ENCODE measurements around the gene SYT13.

Gene SYT13, protein sequence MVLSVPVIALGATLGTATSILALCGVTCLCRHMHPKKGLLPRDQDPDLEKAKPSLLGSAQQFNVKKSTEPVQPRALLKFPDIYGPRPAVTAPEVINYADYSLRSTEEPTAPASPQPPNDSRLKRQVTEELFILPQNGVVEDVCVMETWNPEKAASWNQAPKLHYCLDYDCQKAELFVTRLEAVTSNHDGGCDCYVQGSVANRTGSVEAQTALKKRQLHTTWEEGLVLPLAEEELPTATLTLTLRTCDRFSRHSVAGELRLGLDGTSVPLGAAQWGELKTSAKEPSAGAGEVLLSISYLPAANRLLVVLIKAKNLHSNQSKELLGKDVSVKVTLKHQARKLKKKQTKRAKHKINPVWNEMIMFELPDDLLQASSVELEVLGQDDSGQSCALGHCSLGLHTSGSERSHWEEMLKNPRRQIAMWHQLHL

DNA sequence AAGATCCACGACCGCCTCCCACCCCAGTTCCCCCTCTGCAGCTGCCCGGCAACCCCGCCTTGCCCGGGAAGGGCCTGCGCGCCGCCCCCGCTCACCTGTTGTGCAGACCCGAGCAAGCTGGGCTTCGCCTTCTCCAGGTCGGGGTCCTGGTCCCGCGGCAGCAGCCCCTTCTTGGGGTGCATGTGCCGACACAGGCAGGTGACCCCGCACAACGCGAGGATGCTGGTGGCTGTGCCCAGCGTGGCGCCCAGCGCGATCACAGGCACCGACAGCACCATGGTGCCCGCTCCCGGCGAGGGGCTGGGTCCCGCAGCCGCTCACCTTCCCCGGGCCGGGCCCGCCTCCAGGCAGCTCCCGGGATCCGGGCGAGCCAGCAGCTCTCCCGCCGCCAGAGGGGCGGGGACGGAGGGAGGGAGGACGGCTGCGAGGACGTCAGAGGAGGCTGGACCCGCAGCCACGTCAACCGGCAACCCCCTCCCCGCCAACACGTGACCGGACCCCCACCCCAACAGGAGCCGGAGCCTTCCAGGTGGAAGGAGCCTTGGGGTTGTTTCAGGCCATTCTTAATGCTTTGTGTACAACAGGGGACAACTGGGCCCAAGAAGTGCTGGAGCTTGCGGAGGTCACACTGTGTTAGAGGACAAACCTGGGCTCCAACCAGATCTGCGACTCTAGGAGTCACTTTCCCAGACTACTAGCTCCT, at the start of gene SYT13:
TSS of gene SYT13 (minus strand) at position 412 of the 703 bp plus-strand sequence. CDS start at position 278, 134 bp downstream.
- no peak for DNase-seq

DNA sequence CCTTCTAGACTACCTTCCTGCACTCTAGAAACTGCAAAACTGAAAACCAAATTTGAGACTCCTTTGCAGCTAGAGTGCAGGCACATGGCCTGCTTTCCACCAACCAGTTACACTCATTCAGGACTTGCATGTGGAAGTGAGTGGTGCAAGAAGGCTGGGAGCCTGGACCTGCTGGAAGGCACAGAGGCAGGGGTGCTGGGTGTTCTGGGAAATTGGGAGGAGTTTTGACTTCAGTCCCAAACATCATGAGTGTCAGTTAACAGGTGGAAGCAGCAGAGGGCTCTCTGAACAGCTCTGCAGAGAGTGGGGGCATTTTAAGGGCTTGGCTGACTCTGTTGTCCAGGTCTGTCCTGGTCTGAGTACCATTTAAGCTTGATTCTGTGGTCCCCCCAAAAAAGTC, 49.3 kb upstream of the SYT13 start:
- DNase-seq: no peak

DNA sequence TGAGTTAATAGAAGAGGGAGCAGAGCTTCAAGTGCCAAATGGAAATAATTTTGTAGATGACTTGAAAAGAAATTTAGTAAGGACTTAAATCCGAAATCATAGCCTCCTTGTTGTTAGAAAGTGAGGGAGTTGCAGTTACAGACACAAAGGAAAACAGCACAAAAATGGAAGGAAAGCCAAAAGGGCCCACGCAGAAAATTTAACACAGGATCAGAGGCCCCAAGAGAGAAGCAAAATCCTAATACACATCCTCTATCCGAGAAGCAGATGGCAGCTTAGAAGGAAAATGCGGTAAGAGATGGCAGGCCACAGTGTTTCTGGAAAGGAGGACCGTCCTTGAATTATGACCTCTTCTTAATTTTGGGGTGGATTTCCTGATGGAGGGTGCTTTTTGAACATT, 48.7 kb upstream of the SYT13 start:
- DNase-seq: no peak

DNA sequence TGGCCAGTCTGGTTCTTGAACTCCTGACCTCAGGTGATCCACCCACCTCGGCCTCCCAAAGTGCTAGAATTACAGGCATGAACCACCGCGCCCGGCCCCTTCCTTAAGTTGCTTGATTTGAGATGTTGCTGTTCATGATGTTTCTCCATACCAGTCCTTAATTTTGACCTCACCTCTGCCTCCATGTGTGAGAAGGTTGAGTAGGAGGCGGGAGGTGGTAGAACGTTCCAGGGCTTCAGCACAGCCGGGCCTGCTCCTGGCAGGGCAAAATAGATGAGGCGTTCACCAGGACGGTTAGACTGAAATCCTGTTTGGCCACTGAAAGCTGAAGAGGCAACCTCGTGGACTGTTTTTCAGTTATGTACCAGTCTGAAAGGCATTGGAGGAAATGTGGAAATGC, 48.3 kb upstream of the SYT13 start:
- no peak for DNase-seq

DNA sequence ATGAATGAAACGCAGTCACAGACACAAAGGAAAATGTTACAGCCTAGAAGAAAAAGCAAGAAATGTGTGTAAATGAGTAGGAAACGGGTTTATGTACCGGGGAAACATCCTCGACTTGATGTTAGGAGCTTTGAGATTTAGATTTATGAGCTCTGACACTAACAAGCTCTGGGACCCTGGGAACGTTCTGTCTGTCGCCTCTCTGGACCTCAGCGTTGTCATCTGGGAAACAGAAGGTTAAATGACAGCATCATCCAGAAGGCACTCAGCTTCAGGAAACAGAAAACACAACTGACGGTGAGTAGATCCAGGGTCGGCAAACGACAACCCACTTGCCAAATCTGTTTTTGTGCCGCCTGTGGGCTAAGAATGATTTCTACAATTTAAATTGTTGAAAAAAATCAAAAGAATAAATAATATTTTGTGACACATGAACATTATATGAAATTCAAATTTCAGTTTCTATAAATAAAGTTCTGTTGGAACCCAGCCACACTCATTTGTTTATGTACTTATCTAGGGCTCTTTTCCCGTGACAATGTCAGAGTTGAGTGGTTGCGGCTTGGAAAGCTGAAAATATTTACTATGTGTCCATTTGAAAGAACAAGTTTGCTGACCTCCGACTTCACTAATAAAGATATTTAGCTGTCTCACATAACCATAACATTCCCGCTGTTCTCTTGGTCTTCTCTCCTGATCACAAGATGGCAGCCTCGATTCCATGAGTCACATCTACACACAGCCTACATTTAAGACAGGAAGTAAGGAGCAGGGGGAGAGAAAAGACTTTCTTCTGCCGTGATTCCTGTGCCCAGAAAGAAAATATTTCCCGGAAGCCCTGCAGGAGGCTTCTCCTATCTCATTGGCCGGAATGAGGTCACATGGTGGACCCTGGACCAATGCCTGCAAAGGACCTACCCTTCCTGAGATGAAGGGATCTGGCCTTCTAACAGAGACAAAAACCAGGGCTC, 47.1 kb upstream of the SYT13 start:
- DNase-seq: peak; percentile 32

DNA sequence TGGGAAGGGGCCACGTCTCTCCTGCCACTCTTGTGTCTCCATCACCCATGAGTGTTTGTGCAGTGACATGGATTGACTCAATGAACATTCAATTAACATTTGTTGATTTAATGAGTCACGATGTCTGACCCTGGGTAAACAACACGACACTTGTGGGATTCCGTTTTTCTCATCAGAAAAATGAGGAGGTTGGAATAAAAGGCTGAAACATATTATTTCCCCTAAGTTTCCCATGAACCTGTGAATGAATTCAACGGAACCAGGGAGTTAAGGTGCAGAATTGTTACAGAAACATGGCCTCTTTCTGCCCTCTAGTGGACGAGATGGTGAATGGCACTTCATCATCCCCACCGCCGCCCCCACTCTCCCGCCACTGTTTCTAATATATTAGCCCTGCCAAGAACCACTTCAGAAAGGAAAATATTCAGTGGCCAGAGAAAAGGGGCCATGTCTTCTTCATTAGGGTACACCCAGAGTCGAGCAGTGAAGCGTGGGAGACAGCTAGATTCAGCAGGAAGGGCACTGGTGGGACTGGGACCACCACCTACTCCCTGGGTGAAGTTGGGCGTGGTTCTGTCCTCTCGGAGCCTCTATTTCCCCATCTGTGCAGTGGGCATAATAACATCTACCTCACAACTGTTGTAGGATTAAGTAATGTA, 46.3 kb upstream of the SYT13 start:
- DNase-seq: peak; percentile 50

DNA sequence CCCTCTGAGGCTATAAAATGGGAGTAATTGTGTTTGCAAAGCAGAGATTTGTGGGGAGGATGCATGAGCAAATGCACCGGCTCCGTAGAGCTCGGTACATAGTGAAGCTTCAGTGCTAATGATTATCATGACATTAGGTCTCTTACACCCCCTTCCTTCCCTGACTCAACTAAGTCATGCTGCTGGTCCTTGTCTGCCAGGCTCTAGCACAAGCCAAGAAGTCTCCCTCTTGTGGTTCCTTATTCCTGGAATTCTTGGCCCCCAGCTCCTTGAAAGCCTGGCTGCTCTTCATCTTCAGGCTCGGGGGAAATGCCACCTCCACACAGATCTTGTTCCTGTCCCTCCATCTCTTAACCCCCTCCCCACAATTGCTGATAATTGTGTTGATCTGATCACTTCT, 45.7 kb upstream of the SYT13 start:
- DNase-seq: no peak

DNA sequence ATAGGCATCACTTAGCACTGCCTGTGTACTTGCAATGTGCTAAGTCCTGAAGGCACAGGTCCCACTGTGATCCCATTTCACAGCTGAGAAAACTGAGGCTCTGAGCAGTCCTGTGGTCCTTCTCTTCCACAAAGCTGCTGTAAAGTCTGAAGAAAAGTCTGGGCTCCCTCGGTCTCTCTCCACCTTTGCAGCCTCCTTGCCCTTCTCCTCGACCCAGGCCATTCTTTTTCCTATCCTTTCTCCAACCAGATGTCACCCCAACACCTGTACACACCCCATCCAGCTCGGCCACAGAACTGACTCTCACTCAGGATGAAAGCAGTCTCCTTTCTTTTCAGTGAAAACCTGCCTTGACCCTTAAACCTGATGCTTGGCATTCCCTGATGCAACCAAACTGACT, 42.6 kb upstream of the SYT13 start:
- DNase-seq: no peak

DNA sequence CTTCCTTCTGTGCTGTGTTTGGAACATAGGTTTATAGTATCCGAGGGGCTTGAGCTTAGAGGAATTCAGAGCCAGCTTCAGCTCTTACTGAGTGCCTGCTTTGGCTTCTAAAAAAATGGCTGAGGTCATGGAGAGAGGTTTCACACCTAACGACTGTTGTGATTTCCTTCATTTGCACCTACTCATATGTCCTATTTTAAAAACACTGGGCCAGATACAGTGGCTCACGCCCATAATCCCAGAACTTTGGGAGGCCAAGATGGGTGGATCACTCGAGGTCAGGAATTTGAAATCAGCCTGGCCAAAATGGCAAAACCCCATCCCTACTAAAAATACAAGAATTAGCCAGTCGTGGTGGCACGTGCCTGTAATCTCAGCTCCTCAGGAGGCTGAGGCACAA, 38.3 kb upstream of the SYT13 start:
- DNase-seq: no peak

DNA sequence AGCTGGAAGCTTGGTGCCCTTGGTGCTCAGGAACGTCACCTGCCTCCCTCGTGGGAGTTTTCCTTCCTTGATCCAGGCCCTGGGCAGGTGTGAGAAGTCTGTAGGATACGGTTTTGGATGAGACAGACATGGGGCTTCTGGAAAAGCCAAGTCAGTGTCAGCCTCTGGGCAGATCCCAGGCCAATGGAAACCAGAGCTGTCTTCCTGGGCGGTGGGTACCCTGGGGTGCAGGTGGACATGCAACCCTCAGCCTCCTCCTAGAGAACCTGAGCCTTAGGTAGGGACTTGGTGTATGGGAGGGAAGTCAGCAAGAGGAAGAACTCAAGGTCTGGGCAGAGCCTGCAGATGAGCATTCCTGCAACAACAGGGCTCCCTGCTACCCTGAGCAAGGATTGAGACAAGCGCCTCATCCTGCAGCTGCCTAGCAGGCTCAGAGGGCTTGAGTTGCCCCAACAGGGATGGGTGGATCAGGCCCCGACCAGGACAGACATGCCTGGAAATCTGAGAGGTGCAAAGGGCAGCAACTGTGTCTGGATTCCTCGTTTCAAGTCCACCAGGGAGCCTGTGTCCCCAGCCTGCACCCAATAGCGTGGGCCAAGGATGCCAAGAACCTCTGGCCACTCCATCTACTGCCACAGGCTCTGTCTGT, 37.6 kb upstream of the SYT13 start:
- DNase-seq: no peak

DNA sequence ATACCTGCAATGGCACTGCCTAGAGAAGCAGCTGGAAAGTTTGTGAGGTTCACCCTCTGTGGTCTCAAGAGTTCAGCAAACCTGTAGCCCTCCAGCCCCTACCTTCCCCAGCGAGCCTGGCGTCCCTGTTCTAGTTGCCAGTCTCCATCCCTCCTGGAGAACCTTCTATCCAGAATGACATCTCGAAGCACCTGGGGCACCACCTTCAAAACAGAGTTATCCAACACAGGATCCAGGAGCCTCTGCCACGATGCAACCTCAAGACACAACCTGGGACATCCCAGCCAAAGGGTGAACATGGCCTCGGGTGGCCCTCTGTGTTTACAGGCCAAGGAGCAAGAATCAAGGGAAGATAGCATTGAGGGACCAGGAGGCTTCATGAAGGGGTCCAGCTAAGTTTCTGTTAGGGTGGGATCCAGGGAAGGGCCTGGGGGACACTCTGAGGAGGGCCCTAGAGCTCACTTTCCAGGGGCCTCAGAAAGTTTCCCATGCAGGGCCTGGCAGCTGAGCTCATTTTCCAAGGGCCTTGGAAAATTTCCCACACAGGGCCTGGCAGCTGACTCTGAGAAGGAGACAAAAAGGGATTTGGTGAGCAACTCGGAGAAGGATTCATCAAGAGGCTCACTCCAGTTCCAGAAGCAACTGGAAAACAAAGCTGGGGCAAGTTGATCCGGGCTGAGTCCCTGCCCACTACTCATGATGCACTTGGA, 36.9 kb upstream of the SYT13 start:
- DNase-seq: no peak

DNA sequence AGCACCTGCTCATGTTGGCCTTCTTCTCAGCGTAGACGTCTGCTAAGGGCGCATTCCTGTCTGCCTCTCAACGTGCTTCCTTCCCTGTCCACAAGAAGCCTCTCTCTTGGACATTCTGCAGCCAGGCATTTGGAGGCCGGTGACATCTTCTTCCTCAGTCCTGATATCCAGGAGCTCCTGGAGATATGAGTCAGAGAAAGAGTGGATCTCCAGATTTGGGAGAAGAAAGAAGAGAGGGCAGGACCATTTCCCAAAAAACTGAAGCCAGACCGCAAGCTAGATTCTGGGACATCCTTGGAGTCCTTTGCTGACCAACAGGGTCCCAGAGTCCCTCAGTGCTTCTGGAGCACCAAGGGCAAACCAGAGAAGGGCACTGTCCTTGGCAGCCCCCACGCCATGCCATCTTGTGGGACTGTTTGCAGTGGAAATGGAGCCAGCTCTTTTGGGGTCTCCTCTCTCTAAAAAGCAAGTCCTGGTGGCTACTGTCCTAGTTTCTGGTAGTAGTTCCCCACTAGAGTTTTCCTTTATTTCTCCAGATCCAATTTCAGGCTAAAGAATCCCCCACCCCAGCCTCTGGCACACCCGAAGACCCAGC, 36.1 kb upstream of the SYT13 start:
- no peak for DNase-seq

DNA sequence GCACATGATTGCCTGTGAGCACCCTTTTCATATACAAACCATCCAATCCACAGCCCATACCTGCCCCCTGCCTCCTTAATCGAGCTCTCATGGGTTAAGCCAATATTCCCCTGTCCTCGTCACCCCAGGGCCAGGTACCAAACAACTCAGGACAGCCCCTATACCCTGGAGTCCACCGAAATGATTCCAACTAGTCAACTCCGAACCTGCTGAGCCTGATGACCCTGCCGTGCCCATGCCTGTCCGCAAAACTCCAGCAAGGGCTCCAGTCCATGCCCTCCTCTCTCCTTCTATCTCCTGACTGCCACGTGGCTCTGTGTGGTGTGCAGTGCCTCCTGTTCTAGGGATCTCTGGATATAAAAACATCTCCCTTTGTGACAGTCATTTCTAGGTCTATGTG, 35.5 kb upstream of the SYT13 start:
- no peak for DNase-seq

DNA sequence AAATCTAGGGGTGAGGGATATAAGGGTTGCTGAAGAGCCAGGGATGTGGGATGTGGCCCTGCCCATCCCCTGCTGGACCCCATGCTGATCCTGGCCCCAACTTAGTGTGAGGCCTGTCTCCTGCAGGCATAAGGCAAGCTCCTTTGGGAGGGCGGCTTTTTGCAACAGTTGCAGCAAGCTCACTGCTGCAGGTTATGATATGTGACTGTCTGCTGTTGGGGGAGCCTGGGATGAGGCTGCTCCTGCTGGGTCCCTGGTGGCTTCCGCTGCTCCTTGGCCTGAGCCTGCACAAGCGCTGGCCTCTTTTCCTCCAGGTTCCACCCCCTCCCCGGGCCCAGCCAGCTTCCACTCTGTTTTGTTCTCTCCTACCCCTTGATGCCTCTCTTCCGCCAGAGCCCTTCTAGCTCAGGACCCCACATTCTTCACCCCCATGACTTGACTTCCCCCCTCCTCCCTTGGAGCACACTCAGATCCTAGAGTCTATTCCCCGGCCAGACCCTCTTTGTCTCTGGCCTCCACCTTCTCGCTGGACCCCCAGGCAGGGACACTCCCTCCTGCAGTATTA, 35.0 kb upstream of the SYT13 start:
- DNase-seq: no peak

DNA sequence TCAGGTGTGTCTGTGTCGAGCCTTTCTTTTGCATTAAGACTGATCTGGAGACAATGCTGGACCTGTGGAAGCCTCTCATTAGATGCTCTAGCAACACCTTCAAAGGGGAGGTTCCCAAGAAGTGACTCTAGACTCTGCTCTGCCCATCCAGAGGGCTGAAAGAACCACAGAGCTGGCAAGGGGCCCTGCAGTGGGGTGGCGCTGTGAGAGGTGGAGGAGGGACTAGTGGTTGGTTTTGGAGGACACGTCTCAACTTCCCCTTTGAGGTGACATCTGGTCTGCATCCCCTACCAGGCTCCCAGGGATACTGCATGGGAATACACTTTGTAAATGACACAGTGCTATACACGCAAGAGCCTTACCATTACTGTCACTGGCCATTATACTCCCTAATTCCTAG, 34.2 kb upstream of the SYT13 start:
- no peak for DNase-seq

DNA sequence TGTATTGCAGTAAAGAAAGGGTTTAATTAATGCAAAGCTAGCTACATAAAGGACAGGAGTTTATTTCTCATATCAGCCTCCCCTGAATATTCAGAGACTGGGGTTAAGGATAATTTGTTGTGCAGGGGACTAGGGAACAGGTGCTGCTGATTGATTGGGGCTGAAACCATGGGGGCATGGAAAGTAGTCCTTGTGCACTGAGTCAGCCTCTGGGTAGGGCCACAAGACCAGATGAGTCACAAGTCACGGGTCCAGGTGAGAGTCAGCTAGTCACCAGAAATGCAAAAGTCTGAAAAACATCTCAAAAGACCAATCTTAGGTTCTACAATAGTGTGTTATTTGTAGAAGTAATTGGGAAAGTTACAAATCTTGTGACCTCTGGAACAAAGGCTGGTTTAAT, 32.9 kb upstream of the SYT13 start:
- DNase-seq: no peak

DNA sequence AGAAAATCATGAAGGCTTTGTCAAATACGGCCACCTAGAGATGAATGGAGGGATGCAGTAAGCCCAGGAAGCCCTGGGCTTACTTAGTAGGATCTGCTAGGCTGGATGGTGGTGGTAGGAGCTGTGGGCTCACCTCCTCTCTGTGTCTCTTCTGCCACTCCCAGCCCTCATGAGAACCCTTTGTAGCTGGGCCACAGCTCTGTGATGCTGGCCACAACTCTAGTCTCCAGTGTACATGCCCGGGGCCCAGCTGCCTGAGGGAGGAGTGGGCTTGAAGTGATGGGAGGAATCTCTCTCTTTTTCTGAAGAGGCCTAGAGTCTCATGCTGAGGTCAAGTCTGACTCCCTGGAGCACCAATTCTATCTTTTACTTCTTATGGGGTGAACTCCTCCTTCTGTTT, 32.4 kb upstream of the SYT13 start:
- DNase-seq: no peak

DNA sequence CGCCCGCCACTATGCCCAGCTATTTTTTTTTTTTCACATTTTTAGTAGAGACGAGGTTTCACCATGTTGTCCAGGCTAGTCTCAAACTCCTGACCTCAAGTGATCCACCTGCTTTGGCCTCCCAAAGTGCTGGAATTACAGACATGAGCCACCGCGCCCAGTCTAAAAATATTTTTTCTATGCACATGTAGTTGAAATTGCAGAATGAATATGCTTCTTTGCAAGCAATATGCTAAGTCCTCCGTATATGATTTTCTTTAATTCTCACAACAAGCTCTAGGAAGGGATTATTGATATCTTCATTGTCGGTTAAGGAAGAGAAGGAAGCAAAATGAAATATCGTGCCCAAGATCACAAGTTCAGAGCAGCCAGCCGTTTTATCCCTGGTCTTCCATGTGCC, 30.1 kb upstream of the SYT13 start:
- DNase-seq: no peak

DNA sequence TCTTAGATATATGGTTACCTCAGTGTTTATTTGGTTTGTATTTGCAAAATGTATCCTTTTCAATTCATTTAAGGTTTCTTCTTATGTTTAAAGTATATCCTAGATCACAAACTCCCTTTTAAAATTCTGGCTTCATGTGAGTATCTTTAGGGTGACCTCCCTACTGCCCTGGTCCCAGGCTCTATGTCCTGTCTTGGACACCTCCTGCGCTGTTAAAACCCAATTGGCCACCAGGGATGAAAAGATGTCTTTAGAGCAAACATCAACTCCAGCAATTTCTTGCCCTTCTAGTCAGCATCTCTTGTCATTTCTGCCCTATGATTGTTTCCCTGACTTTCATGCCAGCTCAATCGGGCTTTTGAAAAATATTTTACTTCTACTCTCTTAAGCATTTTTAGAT, 28.8 kb upstream of the SYT13 start:
- no peak for DNase-seq

DNA sequence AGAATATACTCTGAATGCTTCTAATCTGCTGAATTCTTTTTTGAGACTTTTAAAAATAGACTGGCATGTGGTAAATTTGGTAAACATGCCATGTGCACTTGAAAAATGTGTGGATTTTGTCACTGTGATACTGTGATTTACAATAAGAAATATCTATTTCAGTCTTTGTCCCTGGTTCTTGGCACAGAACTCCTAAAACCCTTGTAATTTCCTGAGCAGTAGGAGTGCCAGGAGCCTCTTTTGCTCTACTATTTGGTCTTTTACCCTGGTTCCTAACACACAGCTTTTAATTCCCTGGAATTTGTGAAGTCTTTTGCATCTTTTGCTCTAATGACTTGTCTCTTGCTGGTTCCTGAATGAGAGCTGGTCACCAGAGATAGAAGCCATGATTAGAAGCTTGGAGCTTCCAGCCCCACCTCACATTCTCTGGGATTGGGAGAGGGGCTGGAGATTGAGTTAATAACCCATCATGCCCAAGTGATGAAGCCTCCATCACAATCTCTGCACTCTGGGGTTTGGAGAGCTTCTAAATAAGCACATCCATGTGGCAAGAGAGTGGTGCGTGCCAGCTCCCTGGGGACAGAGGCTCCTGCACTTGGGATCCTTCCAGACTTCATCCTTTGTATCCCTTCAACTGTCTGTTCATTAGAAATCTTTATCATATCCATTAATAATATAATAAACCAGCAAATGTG, 27.2 kb upstream of the SYT13 start:
- DNase-seq: no peak

Data from stimulated activated CD4-positive, alpha-beta T cell treated with anti-CD3 and anti-CD28 coated beads, Interleukin-15, amount 100 ng/mL, for 24 hours (primary cell).